CD4-positive, alpha-beta memory T cell (primary cell): ENCODE results near the gene UHRF1. TPM values are rescaled to one million over a fixed set of nuclear protein-coding genes. Genes with fewer than 3 reads are reported as not detected.
"Not testable (repeated sequence)": the region's sequence is repeated elsewhere in the genome, so short reads cannot be mapped to it uniquely, and the experiment has no call there.

ENCODE experiments used
- CTCF ChIA-PET: fragments of 350-600 bp; sonication (Branson Sonifier 250); formaldehyde crosslinking; loops from one replicate; lab custom pipeline; 2021; ENCODE audit warnings: inconsistent platforms; ENCODE audit not compliant: partially characterized antibody; lab: Charles Lee
- POLR2A ChIA-PET: fragments of 350-600 bp; sonication (Branson Sonifier 250); formaldehyde crosslinking; loops from one replicate; lab custom pipeline; 2021; ENCODE audit not compliant: partially characterized antibody; lab: Charles Lee
- DNase-seq, 5 donors: peaks; one replicate each; pipeline versions ENCODE4 v3.0.0 to v3.0.0-alpha.2; 2020 to 2022; ENCODE audit warnings: mixed read lengths in 1 of 5
- H3K27ac ChIP-seq: one replicate; pipeline ENCODE4 v1.7.0; 2013; ENCODE audit warnings: low read depth, low read length
- H3K27me3 ChIP-seq: 2 replicates; pipeline ENCODE4 v1.7.0; 2013; ENCODE audit warnings: mild to moderate bottlenecking, low read length, moderate library complexity; ENCODE audit not compliant: insufficient read depth
- H3K36me3 ChIP-seq: 2 replicates; pipeline ENCODE4 v1.7.0; 2013; ENCODE audit warnings: mild to moderate bottlenecking, low read length, moderate library complexity; ENCODE audit not compliant: insufficient read depth
- H3K4me1 ChIP-seq: 2 replicates; pipeline ENCODE4 v1.7.0; 2013; ENCODE audit warnings: mild to moderate bottlenecking, low read length, moderate library complexity; ENCODE audit not compliant: insufficient read depth
- H3K4me3 ChIP-seq, 2 donors: one replicate each; pipeline ENCODE4 v1.7.0; 2013; ENCODE audit warnings: low read length in 2 of 2, mild to moderate bottlenecking in 1 of 2
- H3K9me3 ChIP-seq, 2 donors: one replicate each; pipeline ENCODE4 v1.7.0; 2013; ENCODE audit warnings: low read length in 2 of 2, control low read depth in 1 of 2; ENCODE audit not compliant: control insufficient read depth in 1 of 2
- H3K27ac Mint-ChIP-seq, 7 donors: one replicate each; pipeline ENCODE4 v1.8.0; 2020 to 2021; ENCODE audit warnings: mixed read lengths in 7 of 7, mild to moderate bottlenecking in 6 of 7, inconsistent platforms in 3 of 7, moderate library complexity in 3 of 7
- H3K27me3 Mint-ChIP-seq, 2 donors: one replicate each; pipeline ENCODE4 v1.8.0; 2020 to 2021; ENCODE audit warnings: mixed read lengths in 2 of 2
- H3K36me3 Mint-ChIP-seq, 2 donors: one replicate each; pipeline ENCODE4 v1.8.0; 2020 to 2021; ENCODE audit warnings: mixed read lengths in 2 of 2, inconsistent platforms in 1 of 2, mild to moderate bottlenecking in 1 of 2
- H3K4me1 Mint-ChIP-seq, 4 donors: one replicate each; pipeline ENCODE4 v1.8.0; 2020 to 2021; ENCODE audit warnings: mixed read lengths in 4 of 4, mild to moderate bottlenecking in 1 of 4
- H3K4me3 Mint-ChIP-seq, 8 donors: one replicate each; pipeline ENCODE4 v1.8.0; 2020 to 2021; ENCODE audit warnings: mixed read lengths in 8 of 8, mild to moderate bottlenecking in 7 of 8, moderate library complexity in 6 of 8, inconsistent platforms in 3 of 8
- H3K9me3 Mint-ChIP-seq, 8 donors: one replicate each; pipeline ENCODE4 v1.8.0; 2020 to 2021; ENCODE audit warnings: mixed read lengths in 8 of 8, mild to moderate bottlenecking in 5 of 8, inconsistent platforms in 3 of 8, moderate library complexity in 1 of 8
- intact Hi-C: fragments of 100-400 bp; cut with micrococcal nuclease; formaldehyde crosslinking; loops from one replicate; pipeline ENCODE4 v1.15.1; 2023
- polyA plus RNA-seq, 2 donors: library from polyadenylated mRNA; unstranded; fragments of 300-500 nt; fragmentation: Illumina TruSeq; gene quantifications; one replicate each; pipeline ENCODE4 v1.2.3, GENCODE V29; 2021
- total RNA-seq, 2 experiments: library from RNA; stranded (reverse); gene quantifications; one replicate each; pipeline ENCODE4 v1.2.3, GENCODE V29; 2021

Gene UHRF1
- total and polyA plus RNA-seq, 4 experiments from 2014 or later = 0.11 to 0.22 (median 0.15) TPM; not detected in 1

GRCh38 chr19:4932711-4933110 lies 23.4 kb downstream of the UHRF1 start:
- Mint-ChIP-seq H3K9me3 (no peaks in the 10 kb centered on the region), H3K4me1 (no peaks in the 10 kb centered on the region), H3K27me3 (no peaks in the 10 kb centered on the region), H3K27ac (no peak overlapping the region), H3K4me3 (no peak overlapping the region), H3K36me3 (no peaks in the 10 kb centered on the region)
- DNase-seq = no peak
- intact Hi-C loops = no loop called here
- H3K4me1 ChIP-seq = no peaks in the 10 kb centered on the region
- H3K4me3 ChIP-seq = no peak overlapping the region
- ChIA-PET POLR2A (no interaction called here), CTCF (no interaction called here)
- no peaks in the 10 kb centered on the region for H3K36me3 ChIP-seq
- H3K9me3 ChIP-seq = no peaks in the 10 kb centered on the region
- no peaks in the 10 kb centered on the region for H3K27me3 ChIP-seq
- H3K27ac ChIP-seq = no peak overlapping the region

- no peaks in the 10 kb centered on the region for H3K9me3 Mint-ChIP-seq
- no peaks in the 10 kb centered on the region for H3K36me3 Mint-ChIP-seq
- no peak overlapping the region for H3K4me3 Mint-ChIP-seq
- ChIA-PET CTCF (no interaction called here), POLR2A (no interaction called here)
- H3K4me1 Mint-ChIP-seq = no peaks in the 10 kb centered on the region
- no peak for DNase-seq
- Histone ChIP-seq H3K4me3 (no peak overlapping the region), H3K36me3 (no peaks in the 10 kb centered on the region), H3K9me3 (no peaks in the 10 kb centered on the region), H3K27me3 (no peaks in the 10 kb centered on the region), H3K27ac (no peak overlapping the region), H3K4me1 (no peaks in the 10 kb centered on the region)
- H3K27ac Mint-ChIP-seq = peak overlapping the region in 2 of 7 donors; percentile 32 to 72
- intact Hi-C loops = no loop called here
- H3K27me3 Mint-ChIP-seq = no peaks in the 10 kb centered on the region
These were observed 24.2 kb downstream of the UHRF1 start for GRCh38 chr19:4933528-4933927.

- H3K4me3 Mint-ChIP-seq = no peak overlapping the region
- Histone ChIP-seq H3K27ac (no peak overlapping the region), H3K36me3 (no peaks in the 10 kb centered on the region), H3K4me3 (no peak overlapping the region), H3K9me3 (no peaks in the 10 kb centered on the region), H3K27me3 (no peaks in the 10 kb centered on the region), H3K4me1 (no peaks in the 10 kb centered on the region)
- intact Hi-C loops = no loop called here
- H3K27me3 Mint-ChIP-seq = no peaks in the 10 kb centered on the region
- no peaks in the 10 kb centered on the region for H3K9me3 Mint-ChIP-seq
- DNase-seq = no peak
- no peak overlapping the region for H3K27ac Mint-ChIP-seq
- no peaks in the 10 kb centered on the region for H3K36me3 Mint-ChIP-seq
- no peaks in the 10 kb centered on the region for H3K4me1 Mint-ChIP-seq
- CTCF ChIA-PET = no interaction called here
- POLR2A ChIA-PET = interaction anchor here (1.9 kb wide), 1 partner anchor 20 kb away, joined by 5 read pairs; no protein-coding TSS in a partner anchor
These were observed 26.1 kb downstream of the UHRF1 start for GRCh38 chr19:4935444-4935843.

- ChIA-PET POLR2A (interaction anchor here (1.0 kb wide), 1 partner anchor 8 kb away, joined by 4 read pairs; no protein-coding TSS in a partner anchor), CTCF (interaction anchor here (0.6 to 1.1 kb wide), 2 partner anchors 67 to 86 kb away, joined by 3 read pairs; no protein-coding TSS in a partner anchor)
- no peak overlapping the region for H3K4me3 ChIP-seq
- Mint-ChIP-seq H3K27me3 (no peaks in the 10 kb centered on the region), H3K4me1 (no peaks in the 10 kb centered on the region), H3K36me3 (no peaks in the 10 kb centered on the region), H3K9me3 (no peaks in the 10 kb centered on the region), H3K27ac (peak overlapping the region in 1 of 7 donors; percentile 4), H3K4me3 (no peak overlapping the region)
- no peaks in the 10 kb centered on the region for H3K4me1 ChIP-seq
- intact Hi-C loops = no loop called here
- H3K9me3 ChIP-seq = no peaks in the 10 kb centered on the region
- no peaks in the 10 kb centered on the region for H3K36me3 ChIP-seq
- H3K27me3 ChIP-seq = no peaks in the 10 kb centered on the region
- no peak for DNase-seq
- H3K27ac ChIP-seq = no peak overlapping the region
These were observed 27.8 kb downstream of the UHRF1 start for GRCh38 chr19:4937060-4937459.

- H3K4me1 ChIP-seq, H3K4me1 Mint-ChIP-seq, intact Hi-C loops, H3K4me3 ChIP-seq, H3K36me3 Mint-ChIP-seq, H3K36me3 ChIP-seq, H3K27me3 Mint-ChIP-seq, H3K27me3 ChIP-seq, H3K27ac ChIP-seq, H3K9me3 ChIP-seq, CTCF ChIA-PET, H3K9me3 Mint-ChIP-seq, DNase-seq, H3K4me3 Mint-ChIP-seq: not testable (repeated sequence)
- peak overlapping the region in 2 of 7 donors; percentile 6 to 42 for H3K27ac Mint-ChIP-seq
- POLR2A ChIA-PET = interaction anchor here (0.6 kb wide), 2 partner anchors 32 to 206 kb away, joined by 3 read pairs; no protein-coding TSS in a partner anchor
These were observed 29.2 kb downstream of the UHRF1 start for GRCh38 chr19:4938461-4938860.

- Mint-ChIP-seq H3K4me1 (no peaks in the 10 kb centered on the region), H3K36me3 (no peaks in the 10 kb centered on the region), H3K4me3 (no peak overlapping the region), H3K27me3 (no peaks in the 10 kb centered on the region), H3K27ac (peak overlapping the region in 1 of 7 donors; percentile 14), H3K9me3 (no peaks in the 10 kb centered on the region)
- ChIA-PET POLR2A (no interaction called here), CTCF (interaction anchor here (0.6 kb wide), 1 partner anchor 86 kb away, joined by 3 read pairs; no protein-coding TSS in a partner anchor)
- H3K4me1 ChIP-seq = no peaks in the 10 kb centered on the region
- H3K9me3 ChIP-seq = no peaks in the 10 kb centered on the region
- no peak overlapping the region for H3K4me3 ChIP-seq
- H3K27me3 ChIP-seq = no peaks in the 10 kb centered on the region
- intact Hi-C loops = no loop called here
- no peak for DNase-seq
- no peak overlapping the region for H3K27ac ChIP-seq
- no peaks in the 10 kb centered on the region for H3K36me3 ChIP-seq
These were observed 30.2 kb downstream of the UHRF1 start for GRCh38 chr19:4939466-4939865.

GRCh38 chr19:4941638-4942169 lies 32.4 kb downstream of the UHRF1 start:
- H3K27me3 ChIP-seq, H3K36me3 Mint-ChIP-seq, intact Hi-C loops, H3K27ac Mint-ChIP-seq, H3K4me1 ChIP-seq, H3K27ac ChIP-seq, H3K4me3 Mint-ChIP-seq, H3K27me3 Mint-ChIP-seq, DNase-seq, H3K36me3 ChIP-seq, H3K4me1 Mint-ChIP-seq, H3K9me3 ChIP-seq, H3K9me3 Mint-ChIP-seq, H3K4me3 ChIP-seq: not testable (repeated sequence)
- ChIA-PET POLR2A (interaction anchor here (0.6 kb wide), 1 partner anchor 38 kb away, joined by 3 read pairs; no protein-coding TSS in a partner anchor), CTCF (interaction anchor here (1.6 kb wide), 1 partner anchor 30 kb away, joined by 5 read pairs; no protein-coding TSS in a partner anchor)
